Retinal pigment epithelial cell (primary cell): ENCODE data around the gene MRPS10.

Experiments
- DNase-seq: peaks from one replicate; pipeline ENCODE4 v3.0.0-alpha.2; 2010; ENCODE audit warnings: low read depth
- H3K4me3 ChIP-seq: 2 replicates; pipeline ENCODE4 v1.5.1; 2011; ENCODE audit warnings: mild to moderate bottlenecking, low read length, control low read depth, moderate library complexity
- CTCF ChIP-seq: conservative IDR thresholded peaks from 2 replicates; pipeline ENCODE4 v1.5.1; 2011; ENCODE audit warnings: low read depth, low read length, control low read depth, inconsistent platforms

MRPS10 gene

GRCh38 chr6:42239736-42240375, 22.2 kb upstream of the MRPS10 start:
- no peak for TF ChIP-seq CTCF
- H3K4me3 ChIP-seq: no peak overlapping the region
- DNase-seq: peak; percentile 43

GRCh38 chr6:42239333-42239732, 21.7 kb upstream of the MRPS10 start:
- peak; percentile 13 for DNase-seq
- TF ChIP-seq CTCF: no peak

GRCh38 chr6:42237857-42238256, 20.2 kb upstream of the MRPS10 start:
- no peak for DNase-seq
- TF ChIP-seq CTCF: no peak
- H3K4me3 ChIP-seq: no peak overlapping the region

More at GRCh38 chr6:42239333-42239732, 21.7 kb upstream of the MRPS10 start:
- no peak overlapping the region for H3K4me3 ChIP-seq

- TF ChIP-seq CTCF: no peak
- no peak for DNase-seq
- no peak overlapping the region for H3K4me3 ChIP-seq
Measured at GRCh38 chr6:42236682-42237473, 19.2 kb upstream of the MRPS10 start.

- no peak overlapping the region for H3K4me3 ChIP-seq
- DNase-seq: no peak
- no peak for TF ChIP-seq CTCF
Measured at GRCh38 chr6:42236030-42236429, 18.4 kb upstream of the MRPS10 start.

GRCh38 chr6:42232035-42232434, 14.4 kb upstream of the MRPS10 start:
- no peak for DNase-seq
- no peak overlapping the region for H3K4me3 ChIP-seq
- TF ChIP-seq CTCF: no peak
